Mesendoderm (in vitro differentiated cells): ENCODE measurements around the gene TBCD.

Experiments used
- DNase-seq: peaks from one replicate; pipeline ENCODE4 v3.0.0; 2013
- H2AK5ac ChIP-seq: 2 replicates; pipeline ENCODE4 v1.6.1; 2013; ENCODE audit warnings: low read length, inconsistent platforms
- H2BK120ac ChIP-seq: 2 replicates; pipeline ENCODE4 v1.6.1; 2013; ENCODE audit warnings: low read depth, mild to moderate bottlenecking, low read length, moderate library complexity, mixed read lengths
- H2BK15ac ChIP-seq: replicated peaks from 2 replicates; pipeline ENCODE4 v1.6.1; 2013; ENCODE audit warnings: low read depth, mild to moderate bottlenecking, moderate library complexity
- H2BK5ac ChIP-seq: 2 replicates; pipeline ENCODE4 v1.6.1; 2013; ENCODE audit warnings: low read length, inconsistent platforms
- H3K18ac ChIP-seq: 2 replicates; pipeline ENCODE4 v1.6.1; 2013; ENCODE audit warnings: mild to moderate bottlenecking, low read length, mixed read lengths
- H3K23ac ChIP-seq: one replicate; pipeline ENCODE4 v1.6.1; 2013; ENCODE audit warnings: low read length
- H3K27ac ChIP-seq: 2 replicates; pipeline ENCODE4 v1.5.1; 2013; ENCODE audit warnings: low read depth, mild to moderate bottlenecking, inconsistent platforms, low read length, moderate library complexity
- H3K27me3 ChIP-seq: 2 replicates; pipeline ENCODE4 v1.6.1; 2013; ENCODE audit warnings: low read length, control low read depth, mild to moderate bottlenecking, inconsistent platforms; ENCODE audit not compliant: insufficient read depth, poor library complexity
- H3K36me3 ChIP-seq: 2 replicates; pipeline ENCODE4 v1.6.1; 2013; ENCODE audit warnings: low read length, inconsistent platforms; ENCODE audit not compliant: control insufficient read depth, insufficient read depth
- H3K4ac ChIP-seq: one replicate; pipeline ENCODE4 v1.6.1; 2013; ENCODE audit warnings: low read depth, mild to moderate bottlenecking, low read length, moderate library complexity
- H3K4me1 ChIP-seq: 2 replicates; pipeline ENCODE4 v1.6.1; 2013; ENCODE audit warnings: low read depth, low read length, inconsistent platforms; ENCODE audit not compliant: control insufficient read depth
- H3K4me2 ChIP-seq: 2 replicates; pipeline ENCODE4 v1.6.1; 2013; ENCODE audit warnings: low read length
- H3K4me3 ChIP-seq: 2 replicates; pipeline ENCODE4 v1.5.1; 2013; ENCODE audit warnings: mild to moderate bottlenecking, low read length
- H3K56ac ChIP-seq: one replicate; pipeline ENCODE4 v1.6.1; 2013; ENCODE audit warnings: low read length
- H3K79me1 ChIP-seq: 2 replicates; pipeline ENCODE4 v1.6.1; 2013; ENCODE audit warnings: low read length, inconsistent platforms
- H3K79me2 ChIP-seq: 2 replicates; pipeline ENCODE4 v1.6.1; 2013; ENCODE audit warnings: mild to moderate bottlenecking, low read length; ENCODE audit not compliant: control insufficient read depth, insufficient read depth
- H3K9ac ChIP-seq: 2 replicates; pipeline ENCODE4 v1.6.1; 2013; ENCODE audit warnings: low read length, inconsistent platforms
- H4K5ac ChIP-seq: one replicate; pipeline ENCODE4 v1.6.1; 2013; ENCODE audit warnings: low read length
- H4K8ac ChIP-seq: one replicate; pipeline ENCODE4 v1.6.1; 2013; ENCODE audit warnings: low read depth, mild to moderate bottlenecking, control low read depth, low read length, moderate library complexity
- WGBS: extraction: QIAGEN DNeasy Blood & Tissue Kit; methylation state at CpG from one replicate; pipeline ENCODE4 v1.1.7; 2013; ENCODE audit warnings: low lambda C conversion rate, missing lambda C conversion rate; ENCODE audit not compliant: insufficient coverage; ENCODE audit errors: extremely low coverage; 5-methylcytosine and 5-hydroxymethylcytosine counted together

Gene TBCD

GRCh38 chr17:82789051-82789592, 37.3 kb downstream of the TBCD start:
- no peaks in the 10 kb centered on the region for H3K27me3 ChIP-seq
- no peak overlapping the region for H3K56ac ChIP-seq
- H2AK5ac ChIP-seq: no peak overlapping the region
- no peak overlapping the region for H2BK15ac ChIP-seq
- WGBS: no CpG with 5 or more reads among the region's 19 CpGs
- DNase-seq: no peak
- H2BK5ac ChIP-seq: no peak overlapping the region
- H3K23ac ChIP-seq: no peak overlapping the region
- H3K9ac ChIP-seq: no peak overlapping the region
- no peak overlapping the region for H3K4me3 ChIP-seq
- no peak overlapping the region for H3K4ac ChIP-seq
- H3K79me1 ChIP-seq: peaks cover 7% of the 10 kb centered on the region
- no peak overlapping the region for H2BK120ac ChIP-seq
- H4K8ac ChIP-seq: no peak overlapping the region
- H3K4me1 ChIP-seq: no peaks in the 10 kb centered on the region
- H3K36me3 ChIP-seq: peaks cover 4% of the 10 kb centered on the region
- no peaks in the 10 kb centered on the region for H3K79me2 ChIP-seq
- no peak overlapping the region for H3K4me2 ChIP-seq
- H4K5ac ChIP-seq: no peak overlapping the region
- H3K18ac ChIP-seq: no peak overlapping the region
- no peak overlapping the region for H3K27ac ChIP-seq

GRCh38 chr17:82789806-82790205, 37.9 kb downstream of the TBCD start:
- H3K79me1 ChIP-seq: peaks cover 11% of the 10 kb centered on the region
- H3K4me1 ChIP-seq: no peaks in the 10 kb centered on the region
- H3K79me2 ChIP-seq: no peaks in the 10 kb centered on the region
- no peak overlapping the region for H4K5ac ChIP-seq
- H3K56ac ChIP-seq: no peak overlapping the region
- H3K4ac ChIP-seq: no peak overlapping the region
- no peak for DNase-seq
- H2AK5ac ChIP-seq: no peak overlapping the region
- H3K27me3 ChIP-seq: no peaks in the 10 kb centered on the region
- no peak overlapping the region for H3K27ac ChIP-seq
- H2BK15ac ChIP-seq: no peak overlapping the region
- no peak overlapping the region for H2BK120ac ChIP-seq
- H3K4me2 ChIP-seq: no peak overlapping the region
- H3K9ac ChIP-seq: no peak overlapping the region
- no peak overlapping the region for H2BK5ac ChIP-seq
- H3K36me3 ChIP-seq: peaks cover 1% of the 10 kb centered on the region
- H3K4me3 ChIP-seq: no peak overlapping the region
- no peak overlapping the region for H3K18ac ChIP-seq
- H3K23ac ChIP-seq: no peak overlapping the region
- no CpG with 5 or more reads among the region's 18 CpGs for WGBS
- H4K8ac ChIP-seq: no peak overlapping the region

DNA sequence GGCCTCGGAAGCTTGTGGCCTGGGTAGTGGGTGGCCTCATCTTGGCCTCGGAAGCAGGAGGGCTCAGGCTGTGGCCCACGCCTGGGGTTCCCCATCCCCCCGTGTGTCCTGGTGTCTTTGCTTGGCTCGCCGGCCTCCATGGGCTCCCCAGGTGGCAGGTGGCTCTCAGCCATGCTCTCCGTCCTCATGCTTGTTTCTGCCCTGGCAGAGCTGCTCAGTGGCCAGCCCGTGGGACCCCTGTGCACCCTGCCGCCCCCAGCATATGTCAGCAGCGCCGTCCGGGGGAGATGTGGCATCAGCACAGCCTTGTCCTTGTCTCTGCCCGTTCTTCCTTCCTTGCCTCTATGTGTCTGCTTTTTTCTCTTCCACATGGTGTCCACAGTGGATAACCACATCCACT, 38.5 kb downstream of the TBCD start:
- H2BK5ac ChIP-seq: no peak overlapping the region
- no peak for DNase-seq
- no peak overlapping the region for H3K56ac ChIP-seq
- no peak overlapping the region for H3K4me2 ChIP-seq
- H2BK120ac ChIP-seq: no peak overlapping the region
- H3K79me2 ChIP-seq: no peaks in the 10 kb centered on the region
- WGBS: no CpG with 5 or more reads among the region's 13 CpGs
- no peak overlapping the region for H3K4me3 ChIP-seq
- H2BK15ac ChIP-seq: no peak overlapping the region
- no peak overlapping the region for H4K8ac ChIP-seq
- no peaks in the 10 kb centered on the region for H3K27me3 ChIP-seq
- peaks cover 11% of the 10 kb centered on the region for H3K79me1 ChIP-seq
- no peak overlapping the region for H3K4ac ChIP-seq
- H3K18ac ChIP-seq: no peak overlapping the region
- no peaks in the 10 kb centered on the region for H3K4me1 ChIP-seq
- H4K5ac ChIP-seq: no peak overlapping the region
- no peak overlapping the region for H3K23ac ChIP-seq
- no peak overlapping the region for H3K27ac ChIP-seq
- peaks cover 1% of the 10 kb centered on the region for H3K36me3 ChIP-seq
- no peak overlapping the region for H3K9ac ChIP-seq
- H2AK5ac ChIP-seq: no peak overlapping the region

- Histone ChIP-seq H2AK5ac (no peak overlapping the region), H4K8ac (no peak overlapping the region), H2BK15ac (no peak overlapping the region), H3K27ac (no peak overlapping the region), H4K5ac (no peak overlapping the region), H3K18ac (no peak overlapping the region), H3K4ac (no peak overlapping the region), H3K79me1 (peaks cover 12% of the 10 kb centered on the region), H3K4me2 (no peak overlapping the region), H3K27me3 (no peaks in the 10 kb centered on the region), H3K79me2 (no peaks in the 10 kb centered on the region), H3K23ac (no peak overlapping the region), H3K36me3 (peaks cover 1% of the 10 kb centered on the region), H3K9ac (no peak overlapping the region), H3K4me3 (no peak overlapping the region), H2BK120ac (no peak overlapping the region), H2BK5ac (no peak overlapping the region), H3K56ac (no peak overlapping the region), H3K4me1 (no peaks in the 10 kb centered on the region)
- WGBS: no CpG with 5 or more reads among the region's 12 CpGs
- DNase-seq: no peak
Observed at GRCh38 chr17:82791532-82791931, 39.7 kb downstream of the TBCD start.

DNA sequence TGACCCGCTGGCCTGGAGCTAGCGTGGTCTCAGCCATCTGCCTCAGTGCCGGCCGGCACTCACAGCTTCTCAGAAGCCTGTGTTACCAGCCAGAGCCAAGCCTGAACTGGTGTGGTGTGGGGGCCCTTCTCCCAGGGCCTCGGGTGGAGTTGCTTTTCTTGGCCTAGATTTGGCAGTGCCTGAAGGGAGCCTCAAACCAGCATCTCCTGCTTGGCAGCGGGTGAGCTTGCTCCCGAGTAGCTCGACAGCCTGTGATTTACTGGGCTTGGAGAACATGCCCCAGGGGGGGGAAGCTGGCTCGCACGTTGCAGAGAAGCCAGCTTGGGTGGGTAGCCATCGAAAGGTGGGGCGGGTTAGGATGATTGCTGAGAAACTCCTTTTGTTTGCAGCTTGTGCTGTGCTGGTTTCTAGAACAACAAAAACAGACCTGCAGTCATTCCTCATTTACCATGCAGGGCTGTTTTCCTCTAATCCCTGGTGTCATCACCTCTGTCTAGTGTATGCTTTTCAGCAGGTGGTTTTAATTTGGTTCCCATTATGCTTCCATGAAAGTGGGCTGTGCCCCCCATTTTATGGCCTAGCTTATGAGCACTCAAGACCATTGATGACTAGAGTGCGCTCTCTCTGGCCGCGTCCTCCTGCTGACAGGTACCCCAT, 42.2 kb downstream of the TBCD start:
- H3K27ac ChIP-seq: no peak overlapping the region
- H3K36me3 ChIP-seq: no peaks in the 10 kb centered on the region
- no peak overlapping the region for H3K4me3 ChIP-seq
- WGBS: no CpG with 5 or more reads among the region's 15 CpGs
- H3K23ac ChIP-seq: no peak overlapping the region
- H4K5ac ChIP-seq: no peak overlapping the region
- H3K4me1 ChIP-seq: no peaks in the 10 kb centered on the region
- no peaks in the 10 kb centered on the region for H3K27me3 ChIP-seq
- no peak for DNase-seq
- H2BK120ac ChIP-seq: no peak overlapping the region
- H2BK5ac ChIP-seq: no peak overlapping the region
- H3K4ac ChIP-seq: no peak overlapping the region
- no peaks in the 10 kb centered on the region for H3K79me2 ChIP-seq
- no peak overlapping the region for H3K9ac ChIP-seq
- H3K4me2 ChIP-seq: no peak overlapping the region
- H2AK5ac ChIP-seq: no peak overlapping the region
- H3K56ac ChIP-seq: no peak overlapping the region
- H4K8ac ChIP-seq: no peak overlapping the region
- no peak overlapping the region for H2BK15ac ChIP-seq
- no peak overlapping the region for H3K18ac ChIP-seq
- H3K79me1 ChIP-seq: peaks cover 14% of the 10 kb centered on the region
